Thyroid gland (tissue), 4 donors: Measurements from ENCODE around the gene ADIPOR1. TPM values are rescaled to one million over a fixed set of nuclear protein-coding genes. Genes with fewer than 3 reads are reported as not detected.
"Not testable (repeated sequence)": the region's sequence is repeated elsewhere in the genome, so short reads cannot be mapped to it uniquely, and the experiment has no call there.

ENCODE experiments used
- DNase-seq, 2 donors: peaks; one replicate each; pipeline ENCODE4 v3.0.0-alpha.2; 2019
- H3K27ac ChIP-seq, 3 donors: fragments of 200-600 bp; sonication (generic); 1 replicate in 2 of 3; 2 replicates in 1 of 3; pipeline ENCODE4 v1.5.1; 2016 to 2019; ENCODE audit warnings: mild to moderate bottlenecking in 1 of 3, moderate library complexity in 1 of 3
- H3K27me3 ChIP-seq: fragments of 200-600 bp; sonication (generic); one replicate; pipeline ENCODE4 v1.5.1; 2019
- H3K36me3 ChIP-seq, 2 donors: fragments of 200-600 bp; sonication (generic); one replicate each; pipeline ENCODE4 v1.5.1; 2016 to 2019
- H3K4me1 ChIP-seq, 2 donors: fragments of 200-600 bp; sonication (generic); one replicate each; pipeline ENCODE4 v1.5.1; 2017 to 2019
- H3K4me3 ChIP-seq, 3 donors: fragments of 200-600 bp; sonication (generic); replicated peaks in 1 of 3; 1 replicate in 2 of 3; 2 replicates in 1 of 3; pipeline ENCODE4 v1.5.1; 2016; ENCODE audit warnings: mild to moderate bottlenecking in 1 of 3
- H3K9me3 ChIP-seq: fragments of 200-600 bp; sonication (generic); one replicate; pipeline ENCODE4 v1.5.1; 2017
- CTCF ChIP-seq, 6 experiments: fragments of 200-600 bp in 3 of 6; fragments of 450-650 bp in 3 of 6; sonication (generic) in 3 of 6; IDR thresholded peaks; one replicate each; pipeline ENCODE4 v1.5.1; 2016 to 2019; ENCODE audit warnings: antibody characterized with exemption in 6 of 6, mild to moderate bottlenecking in 2 of 6, inconsistent platforms in 1 of 6, moderate library complexity in 1 of 6
- POLR2A ChIP-seq, 2 donors: fragments of 450-650 bp; IDR thresholded peaks; one replicate each; pipeline ENCODE4 v1.6.1; 2017; ENCODE audit warnings: antibody characterized with exemption in 2 of 2, mild to moderate bottlenecking in 2 of 2, moderate library complexity in 1 of 2
- WGBS, 2 donors: methylation state at CpG; one replicate each; pipeline ENCODE4 v1.1.5; 2017; 5-methylcytosine and 5-hydroxymethylcytosine counted together
- intact Hi-C: fragments of 100-400 bp; cut with DNase I; formaldehyde crosslinking; loops from one replicate; pipeline ENCODE4 v1.15.1; 2023
- total RNA-seq, 4 donors: library from RNA; depleted of rRNA; stranded (reverse); fragments of >200 nt; gene quantifications; one replicate each; pipeline ENCODE4 v1.2.3, GENCODE V29; 2016

ADIPOR1 gene
- total RNA-seq, 4 donors from 2014 or later, result 76.3 to 108 (median 81.2) TPM

- intact Hi-C loops, result no loop called here
Measured at GRCh38 chr1:202944438-202944921, 13.6 kb downstream of the ADIPOR1 start.

GRCh38 chr1:202942426-202942825 is 15.7 kb downstream of the ADIPOR1 start:
- H3K36me3 ChIP-seq, result peaks cover 45 to 67% of the 10 kb centered on the region in 2 donors
- no peak overlapping the region for H3K4me3 ChIP-seq
- no peak for TF ChIP-seq CTCF (IDR thresholded peaks at IDR 0.05)
- no peak for TF ChIP-seq POLR2A (IDR thresholded peaks at IDR 0.05)
- H3K27ac ChIP-seq, result no peak overlapping the region
- WGBS, 2 donors, result 85 to 86% methylated on average over 1 of the region's 1 CpG
- H3K9me3 ChIP-seq, result no peaks in the 10 kb centered on the region
- H3K27me3 ChIP-seq, result no peaks in the 10 kb centered on the region
- no peak for DNase-seq
- H3K4me1 ChIP-seq, result no peaks in the 10 kb centered on the region
- intact Hi-C loops, result no loop called here

More at GRCh38 chr1:202944438-202944921, 13.6 kb downstream of the ADIPOR1 start:
- H3K9me3 ChIP-seq, result no peaks in the 10 kb centered on the region
- TF ChIP-seq POLR2A (IDR thresholded peaks at IDR 0.05) (no peak), CTCF (IDR thresholded peaks at IDR 0.05) (no peak)
- no peak for DNase-seq
- 93 to 96% methylated on average over 5 of the region's 5 CpGs for WGBS, 2 donors
- H3K4me1 ChIP-seq, result no peaks in the 10 kb centered on the region
- no peak overlapping the region for H3K4me3 ChIP-seq
- no peaks in the 10 kb centered on the region for H3K27me3 ChIP-seq
- no peak overlapping the region for H3K27ac ChIP-seq
- peaks cover 45 to 71% of the 10 kb centered on the region in 2 donors for H3K36me3 ChIP-seq

GRCh38 chr1:202941372-202941771 is 16.7 kb downstream of the ADIPOR1 start:
- H3K4me1 ChIP-seq, result no peaks in the 10 kb centered on the region
- intact Hi-C loops, result no loop called here
- H3K27ac ChIP-seq, result no peak overlapping the region
- H3K4me3 ChIP-seq, result no peak overlapping the region
- TF ChIP-seq CTCF (IDR thresholded peaks at IDR 0.05), result no peak
- peaks cover 45 to 63% of the 10 kb centered on the region in 2 donors for H3K36me3 ChIP-seq
- H3K27me3 ChIP-seq, result no peaks in the 10 kb centered on the region
- DNase-seq, result no peak
- H3K9me3 ChIP-seq, result no peaks in the 10 kb centered on the region
- WGBS, 2 donors, result 93 to 95% methylated on average over 4 of the region's 4 CpGs

GRCh38 chr1:202940561-202940960 is 17.6 kb downstream of the ADIPOR1 start:
- TF ChIP-seq POLR2A (IDR thresholded peaks at IDR 0.05), result no peak
- no peak for TF ChIP-seq CTCF (IDR thresholded peaks at IDR 0.05)

GRCh38 chr1:202938287-202938925 is 19.7 kb downstream of the ADIPOR1 start:
- no peak for DNase-seq
- intact Hi-C loops, result no loop called here
- Histone ChIP-seq H3K4me3 (no peak overlapping the region), H3K9me3 (no peaks in the 10 kb centered on the region), H3K27ac (no peak overlapping the region), H3K27me3 (no peaks in the 10 kb centered on the region), H3K4me1 (no peaks in the 10 kb centered on the region), H3K36me3 (peaks cover 24 to 34% of the 10 kb centered on the region in 2 donors)
- 86 to 88% methylated on average over 5 of the region's 5 CpGs for WGBS, 2 donors
- TF ChIP-seq POLR2A (IDR thresholded peaks at IDR 0.05), result no peak
- no peak for TF ChIP-seq CTCF (IDR thresholded peaks at IDR 0.05)

More at GRCh38 chr1:202940561-202940960, 17.6 kb downstream of the ADIPOR1 start:
- peaks cover 45 to 55% of the 10 kb centered on the region in 2 donors for H3K36me3 ChIP-seq
- no peaks in the 10 kb centered on the region for H3K4me1 ChIP-seq
- H3K9me3 ChIP-seq, result no peaks in the 10 kb centered on the region
- no peak for DNase-seq
- no peak overlapping the region for H3K27ac ChIP-seq
- intact Hi-C loops, result no loop called here
- no peaks in the 10 kb centered on the region for H3K27me3 ChIP-seq
- no peak overlapping the region for H3K4me3 ChIP-seq

GRCh38 chr1:202936409-202936808 is 21.7 kb downstream of the ADIPOR1 start:
- 78 to 100% methylated on average over 1 of the region's 6 CpGs for WGBS, 2 donors
- H3K4me3 ChIP-seq, H3K9me3 ChIP-seq, H3K4me1 ChIP-seq, H3K27ac ChIP-seq, intact Hi-C loops, DNase-seq, H3K27me3 ChIP-seq: not testable (repeated sequence)
- peaks cover 10 to 14% of the 10 kb centered on the region in 2 donors for H3K36me3 ChIP-seq
